Thoracic aorta (tissue), 2 donors: ENCODE data around the gene PRSS2. TPM values are rescaled to one million over a fixed set of nuclear protein-coding genes. Genes with fewer than 3 reads are reported as not detected.

Experiments used
- ATAC-seq: fragments of 150-250 bp; one replicate; pipeline ENCODE4 v1.8.0; 2017; ENCODE audit warnings: low read depth; ENCODE audit not compliant: insufficient number of reproducible peaks, low FRiP score
- DNase-seq: peaks from one replicate; pipeline ENCODE4 v3.0.0-alpha.2; 2020; ENCODE audit warnings: low spot score
- H3K27ac ChIP-seq, 2 donors: fragments of 200-600 bp; sonication (generic); 1 replicate in 1 of 2; 2 replicates in 1 of 2; pipeline ENCODE4 v1.5.1; 2016; ENCODE audit warnings: mild to moderate bottlenecking in 2 of 2, moderate library complexity in 2 of 2
- H3K27me3 ChIP-seq: fragments of 200-600 bp; sonication (generic); replicated peaks from 2 replicates; pipeline ENCODE4 v1.6.0; 2016; ENCODE audit warnings: mild to moderate bottlenecking; ENCODE audit not compliant: insufficient read depth
- H3K36me3 ChIP-seq: fragments of 200-600 bp; sonication (generic); one replicate; pipeline ENCODE4 v1.5.1; 2016
- H3K4me1 ChIP-seq, 2 donors: fragments of 200-600 bp; sonication (generic); 1 replicate in 1 of 2; 2 replicates in 1 of 2; pipeline versions ENCODE4 v1.5.1 to v1.6.0; 2016; ENCODE audit warnings: low read depth in 2 of 2, mild to moderate bottlenecking in 1 of 2; ENCODE audit not compliant: control insufficient read depth in 1 of 2
- H3K4me3 ChIP-seq: fragments of 200-600 bp; sonication (generic); 2 replicates; pipeline ENCODE4 v1.5.1; 2016; ENCODE audit warnings: mild to moderate bottlenecking
- H3K9me3 ChIP-seq: fragments of 200-600 bp; sonication (generic); 2 replicates; pipeline ENCODE4 v1.5.1; 2016
- CTCF ChIP-seq: fragments of 200-600 bp; sonication (generic); IDR thresholded peaks from one replicate; pipeline ENCODE4 v1.5.1; 2019; ENCODE audit warnings: antibody characterized with exemption
- total RNA-seq, 2 donors: library from RNA; depleted of rRNA; stranded (reverse); fragments of >200 nt; gene quantifications; one replicate each; pipeline versions ENCODE4 v1.1.0 to v1.2.3, GENCODE V29; 2016

PRSS2 gene
- total RNA-seq, 2 donors from 2014 or later = 6.1 to 15.4 TPM

- no peaks in the 10 kb centered on the region for H3K27me3 ChIP-seq
- no peak for TF ChIP-seq CTCF
- no peak for DNase-seq
- no peak for ATAC-seq
- H3K27ac ChIP-seq = no peak overlapping the region
- no peak overlapping the region for H3K4me3 ChIP-seq
- H3K36me3 ChIP-seq = no peaks in the 10 kb centered on the region
- H3K4me1 ChIP-seq = no peaks in the 10 kb centered on the region
- no peaks in the 10 kb centered on the region for H3K9me3 ChIP-seq
Observed at GRCh38 chr7:142815134-142815533, 44.4 kb downstream of the PRSS2 start.

DNA sequence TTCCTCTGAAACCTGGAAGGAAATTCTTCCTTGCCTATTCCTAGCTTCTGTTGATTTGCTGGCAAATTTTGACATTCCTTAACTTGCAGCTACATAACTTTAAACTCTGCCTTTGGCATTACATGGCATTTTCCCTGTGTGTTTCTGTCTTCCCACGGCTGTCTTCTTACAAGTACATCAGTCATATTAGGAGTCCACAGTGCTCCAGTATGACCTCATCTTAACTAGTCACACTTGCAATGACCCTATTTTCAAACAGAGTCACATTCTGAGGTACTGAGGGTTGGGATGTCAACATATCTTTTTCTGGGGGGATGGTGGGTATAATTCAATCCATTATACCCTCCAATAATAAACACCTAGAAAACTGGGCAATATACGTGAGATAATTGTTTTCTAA lies 46.7 kb downstream of the PRSS2 start:
- TF ChIP-seq CTCF = no peak
- H3K36me3 ChIP-seq = no peaks in the 10 kb centered on the region
- H3K4me1 ChIP-seq = no peaks in the 10 kb centered on the region
- no peaks in the 10 kb centered on the region for H3K27me3 ChIP-seq
- no peak overlapping the region for H3K27ac ChIP-seq
- no peak overlapping the region for H3K4me3 ChIP-seq
- H3K9me3 ChIP-seq = no peaks in the 10 kb centered on the region
- DNase-seq = no peak
- ATAC-seq = no peak

DNA sequence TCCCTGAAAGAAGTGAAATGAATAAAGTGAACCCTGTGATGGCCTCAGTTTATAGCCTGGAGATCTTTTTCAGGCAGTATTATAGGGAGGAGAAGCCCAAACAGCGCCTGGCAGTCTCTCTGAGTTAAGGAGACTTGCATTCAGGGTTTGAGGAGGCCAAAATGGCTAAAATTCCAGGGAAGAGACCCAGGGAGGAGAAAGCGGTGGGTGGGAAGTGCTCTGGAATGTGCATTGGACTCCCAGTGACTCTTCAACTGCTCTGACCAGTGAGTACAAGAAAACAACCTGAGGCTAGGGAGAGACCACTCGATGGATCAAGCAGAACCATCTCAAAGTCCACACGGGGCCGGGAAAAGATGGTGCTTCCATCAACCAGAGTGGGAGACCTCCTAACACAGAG lies 48.8 kb downstream of the PRSS2 start:
- H3K9me3 ChIP-seq = peaks cover 4% of the 10 kb centered on the region
- ATAC-seq (no peak), DNase-seq (no peak)
- no peak overlapping the region for H3K4me3 ChIP-seq
- H3K36me3 ChIP-seq = no peaks in the 10 kb centered on the region
- H3K4me1 ChIP-seq = no peaks in the 10 kb centered on the region
- H3K27ac ChIP-seq = no peak overlapping the region
- no peaks in the 10 kb centered on the region for H3K27me3 ChIP-seq
- no peak for TF ChIP-seq CTCF

- H3K27ac ChIP-seq = no peak overlapping the region
- ATAC-seq (no peak), DNase-seq (no peak)
- no peaks in the 10 kb centered on the region for H3K36me3 ChIP-seq
- H3K9me3 ChIP-seq = peaks cover 9% of the 10 kb centered on the region
- H3K4me3 ChIP-seq = no peak overlapping the region
- no peaks in the 10 kb centered on the region for H3K4me1 ChIP-seq
- no peaks in the 10 kb centered on the region for H3K27me3 ChIP-seq
- no peak for TF ChIP-seq CTCF
Observed at GRCh38 chr7:142822714-142823113, 51.9 kb downstream of the PRSS2 start.

Other genes starting within 250 kb of the PRSS2 start
- 10 to 100 TPM in 1 of 2 donors, 1 to 10 TPM in 1; 5.1 to 16.9 TPM for gene PRSS1, start 21.5 kb upstream of the PRSS2 start, total RNA-seq
- 10 to 100 TPM; 25.3 to 30.5 TPM for gene EPHB6, start 84.1 kb downstream of the PRSS2 start, total RNA-seq
- gene TRPV6, start 114.8 kb downstream of the PRSS2 start, total RNA-seq = not detected
- not detected for gene TRPV5, start 162.8 kb downstream of the PRSS2 start, total RNA-seq
- gene LLCFC1, start 168.5 kb downstream of the PRSS2 start, total RNA-seq = not detected
- gene KEL, start 191.4 kb downstream of the PRSS2 start, total RNA-seq = not detected